Measurements from ENCODE around the gene TRIM71. TPM values are rescaled to one million over a fixed set of nuclear protein-coding genes. Genes with fewer than 3 reads are reported as not detected.

TRIM71 gene
- total and polyA plus RNA-seq, 2 of the 13 experiments (the other 11 are each of a cell fraction or from before 2014, with no cell fraction given), result 21.7 to 76.9 TPM

GRCh38 chr3:32780071-32780734, 37.6 kb upstream of the TRIM71 start (continued):
- no peak for TF ChIP-seq ZNF512B (CRISPR knock-in tag; IDR thresholded peaks at IDR 0.05; ENCODE audit: borderline replicate concordance)
- TF ChIP-seq FOSL2 (CRISPR knock-in tag; IDR thresholded peaks at IDR 0.05), result no peak
- 0 out of 2 replicates have a peak, but pooled peaks have one; percentile 10 for TF ChIP-seq MAF1 (CRISPR knock-in tag; IDR thresholded peaks at IDR 0.05; ENCODE audit: borderline replicate concordance)
- TF ChIP-seq SAP130 (CRISPR knock-in tag; IDR thresholded peaks at IDR 0.05; ENCODE audit: low read depth), result 0 out of 2 replicates have a peak, but pooled peaks have one; percentile 31
- TF ChIP-seq, protein P1, sequence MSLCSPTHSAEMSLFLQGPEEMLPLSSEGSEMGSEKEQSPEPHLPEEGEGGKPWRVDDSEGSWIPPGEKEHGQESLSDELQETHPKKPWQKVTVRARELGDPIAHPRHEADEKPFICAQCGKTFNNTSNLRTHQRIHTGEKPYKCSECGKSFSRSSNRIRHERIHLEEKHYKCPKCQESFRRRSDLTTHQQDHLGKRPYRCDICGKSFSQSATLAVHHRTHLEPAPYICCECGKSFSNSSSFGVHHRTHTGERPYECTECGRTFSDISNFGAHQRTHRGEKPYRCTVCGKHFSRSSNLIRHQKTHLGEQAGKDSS (CRISPR knock-in tag; IDR thresholded peaks at IDR 0.05; ENCODE audit: borderline replicate concordance, low read depth), result no peak
- TF ChIP-seq ZFP1 (CRISPR knock-in tag; IDR thresholded peaks at IDR 0.05), result no peak
- no peak for TF ChIP-seq ZNF24 (IDR thresholded peaks at IDR 0.05)
- peak; percentile 41; the same call in 1 of the 2 replicates for TF ChIP-seq HNF1A (IDR thresholded peaks at IDR 0.05; ENCODE audit: low read depth)
- TF ChIP-seq HNF1A (CRISPR knock-in tag; IDR thresholded peaks at IDR 0.05; ENCODE audit: borderline replicate concordance), result no peak
- no peak for TF ChIP-seq POLR2G (IDR thresholded peaks at IDR 0.05; ENCODE audit: low read depth, low read length)
- TF ChIP-seq ZSCAN30 (CRISPR knock-in tag; IDR thresholded peaks at IDR 0.05), result no peak
- TF ChIP-seq RELA (CRISPR knock-in tag; IDR thresholded peaks at IDR 0.05), result no peak
- no peak for TF ChIP-seq HCFC1 (IDR thresholded peaks at IDR 0.05; ENCODE audit: low read depth, low read length)
- no peak for TF ChIP-seq GLI4 (CRISPR knock-in tag; IDR thresholded peaks at IDR 0.05; ENCODE audit: borderline replicate concordance)
- TF ChIP-seq SYNCRIP (IDR thresholded peaks at IDR 0.05; ENCODE audit: insufficient read depth, low read depth, low read length), result no peak
- no peak for TF ChIP-seq ZNF354B (CRISPR knock-in tag; IDR thresholded peaks at IDR 0.05)
- TF ChIP-seq ZNF556 (CRISPR knock-in tag; IDR thresholded peaks at IDR 0.05; ENCODE audit: borderline replicate concordance), result no peak
- no peak for TF ChIP-seq SNAPC2 (CRISPR knock-in tag; IDR thresholded peaks at IDR 0.05)
- no peak; the same call in 1 of the 2 replicates for TF ChIP-seq KLF6 (CRISPR knock-in tag; IDR thresholded peaks at IDR 0.05)
- no peak for TF ChIP-seq DNMT1 (CRISPR knock-in tag; IDR thresholded peaks at IDR 0.05)
- TF ChIP-seq ZNF552 (CRISPR knock-in tag; IDR thresholded peaks at IDR 0.05; ENCODE audit: borderline replicate concordance), result no peak
- no peak for TF ChIP-seq KDM2A (CRISPR knock-in tag; IDR thresholded peaks at IDR 0.05; ENCODE audit: borderline replicate concordance, low read depth)

Measured in HepG2 (cell line).